ENCODE results near the gene DDI2. TPM values are rescaled to one million over a fixed set of nuclear protein-coding genes. Genes with fewer than 3 reads are reported as not detected.

DDI2 gene
- total and polyA plus RNA-seq, 4 donors: 9.5 to 72.5 (median 42.0) TPM

DNA sequence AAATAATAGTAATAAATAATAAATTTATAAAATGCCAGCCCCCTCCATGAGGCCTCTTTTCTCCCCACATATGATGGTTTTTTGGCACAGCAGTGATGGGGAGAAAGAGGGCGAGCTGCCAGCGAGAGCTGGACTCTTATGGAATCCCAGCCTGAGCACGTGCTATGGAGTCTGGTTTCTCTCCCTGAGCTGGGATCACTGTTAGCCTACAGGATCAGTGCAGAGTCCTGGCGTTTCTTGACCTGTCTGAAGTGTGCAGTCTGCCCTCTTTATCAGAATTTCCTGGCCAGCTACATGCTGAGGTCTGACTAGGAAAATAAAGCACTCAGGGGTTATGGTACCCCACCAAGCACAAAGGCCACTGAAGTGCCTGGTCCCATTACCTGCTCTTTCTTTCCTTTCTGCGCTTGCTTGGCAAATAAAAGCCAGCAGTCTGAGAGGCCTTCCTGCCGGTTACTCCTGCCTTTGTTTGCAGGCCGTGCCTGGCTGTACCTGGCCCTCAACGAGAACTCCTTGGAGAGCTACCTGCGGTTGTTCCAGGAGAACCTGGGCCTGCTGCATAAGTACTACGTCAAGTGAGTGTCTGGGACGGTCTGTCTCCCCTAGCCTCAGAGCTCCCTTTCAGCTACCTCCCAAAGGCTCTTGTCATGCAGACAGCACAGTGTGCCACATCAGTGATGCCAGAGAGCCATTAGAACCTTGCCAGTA is 100.3 kb downstream of the DDI2 start:
- H3K4me1 ChIP-seq (ENCODE audit: control insufficient read depth in 4 of 4, insufficient read depth in 4 of 4, low read length in 3 of 4): peaks cover 0 to 18% (median 13%) of the 10 kb centered on the region in 4 donors
- H3K4me3 ChIP-seq (ENCODE audit: low read depth in 1 of 3, low read length in 3 of 3): no peak overlapping the region
- DNase-seq (ENCODE audit: low spot score): no peak
- no peak for TF ChIP-seq EGR1 (IDR thresholded peaks at IDR 0.05; ENCODE audit: low read depth in 2 of 2)
- TF ChIP-seq, protein P1, sequence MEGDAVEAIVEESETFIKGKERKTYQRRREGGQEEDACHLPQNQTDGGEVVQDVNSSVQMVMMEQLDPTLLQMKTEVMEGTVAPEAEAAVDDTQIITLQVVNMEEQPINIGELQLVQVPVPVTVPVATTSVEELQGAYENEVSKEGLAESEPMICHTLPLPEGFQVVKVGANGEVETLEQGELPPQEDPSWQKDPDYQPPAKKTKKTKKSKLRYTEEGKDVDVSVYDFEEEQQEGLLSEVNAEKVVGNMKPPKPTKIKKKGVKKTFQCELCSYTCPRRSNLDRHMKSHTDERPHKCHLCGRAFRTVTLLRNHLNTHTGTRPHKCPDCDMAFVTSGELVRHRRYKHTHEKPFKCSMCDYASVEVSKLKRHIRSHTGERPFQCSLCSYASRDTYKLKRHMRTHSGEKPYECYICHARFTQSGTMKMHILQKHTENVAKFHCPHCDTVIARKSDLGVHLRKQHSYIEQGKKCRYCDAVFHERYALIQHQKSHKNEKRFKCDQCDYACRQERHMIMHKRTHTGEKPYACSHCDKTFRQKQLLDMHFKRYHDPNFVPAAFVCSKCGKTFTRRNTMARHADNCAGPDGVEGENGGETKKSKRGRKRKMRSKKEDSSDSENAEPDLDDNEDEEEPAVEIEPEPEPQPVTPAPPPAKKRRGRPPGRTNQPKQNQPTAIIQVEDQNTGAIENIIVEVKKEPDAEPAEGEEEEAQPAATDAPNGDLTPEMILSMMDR (IDR thresholded peaks at IDR 0.05; ENCODE audit: low read depth, low read length, missing input control): no peak
- TF ChIP-seq, protein P2, sequence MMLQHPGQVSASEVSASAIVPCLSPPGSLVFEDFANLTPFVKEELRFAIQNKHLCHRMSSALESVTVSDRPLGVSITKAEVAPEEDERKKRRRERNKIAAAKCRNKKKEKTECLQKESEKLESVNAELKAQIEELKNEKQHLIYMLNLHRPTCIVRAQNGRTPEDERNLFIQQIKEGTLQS (IDR thresholded peaks at IDR 0.05): no peak
- TF ChIP-seq TAF1 (conservative IDR thresholded peaks at IDR 0.05): no peak
- peak; percentile 44 for TF ChIP-seq NR2F2 (IDR thresholded peaks at IDR 0.05)
- TF ChIP-seq RXRA (IDR thresholded peaks at IDR 0.05): peak; percentile 71 to 75
- peak overlapping the region in 1 of 2 donors; percentile 40 for H3K27ac ChIP-seq (ENCODE audit: low read depth in 1 of 2, low read length in 2 of 2)
- no peak overlapping the region for H3K9ac ChIP-seq (ENCODE audit: low read depth in 1 of 2, low read length in 2 of 2)
- peaks cover 0 to 18% (median 4%) of the 10 kb centered on the region in 4 donors for H3K36me3 ChIP-seq (ENCODE audit: control insufficient read depth in 4 of 4, insufficient read depth in 3 of 4, low read depth in 1 of 4, low read length in 3 of 4)
- WGBS: 86% methylated on average over 11 of the region's 11 CpGs
- no peaks in the 10 kb centered on the region for H3K27me3 ChIP-seq (ENCODE audit: control insufficient read depth in 4 of 4, insufficient read depth in 4 of 4, low read length in 3 of 4)
- no peaks in the 10 kb centered on the region for H3K9me3 ChIP-seq (ENCODE audit: control insufficient read depth in 4 of 4, low read length in 3 of 4)

DNA sequence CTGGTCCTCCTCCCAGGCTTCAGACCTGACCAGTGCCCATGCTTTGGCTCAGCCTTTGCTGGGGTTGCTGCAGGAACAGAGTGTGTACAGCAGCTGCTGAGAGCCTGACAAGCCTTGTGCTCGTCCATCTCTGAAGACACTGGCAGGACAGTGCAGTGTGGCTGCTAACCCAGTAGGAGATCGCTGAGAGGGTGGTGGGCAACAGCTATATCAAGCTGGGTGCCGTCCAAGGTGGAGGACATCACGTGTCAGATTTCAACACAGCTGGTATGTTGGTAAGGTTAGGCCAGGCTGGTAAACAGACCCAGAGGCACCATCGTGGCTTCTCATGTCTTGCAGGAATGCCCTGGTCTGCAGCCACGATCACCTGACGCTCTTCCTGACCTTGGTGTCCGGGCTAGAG is 100.9 kb downstream of the DDI2 start:
- no peak for DNase-seq (ENCODE audit: low spot score)
- peaks cover 0 to 24% (median 4%) of the 10 kb centered on the region in 4 donors for H3K36me3 ChIP-seq (ENCODE audit: control insufficient read depth in 4 of 4, insufficient read depth in 3 of 4, low read depth in 1 of 4, low read length in 3 of 4)
- no peaks in the 10 kb centered on the region for H3K9me3 ChIP-seq (ENCODE audit: control insufficient read depth in 4 of 4, low read length in 3 of 4)
- H3K4me3 ChIP-seq (ENCODE audit: low read depth in 1 of 3, low read length in 3 of 3): no peak overlapping the region
- H3K27ac ChIP-seq (ENCODE audit: low read depth in 1 of 2, low read length in 2 of 2): peak overlapping the region in 1 of 2 donors; percentile 40
- H3K27me3 ChIP-seq (ENCODE audit: control insufficient read depth in 4 of 4, insufficient read depth in 4 of 4, low read length in 3 of 4): no peaks in the 10 kb centered on the region
- H3K4me1 ChIP-seq (ENCODE audit: control insufficient read depth in 4 of 4, insufficient read depth in 4 of 4, low read length in 3 of 4): peaks cover 0 to 18% (median 13%) of the 10 kb centered on the region in 4 donors
- TF ChIP-seq HNF4A (conservative IDR thresholded peaks at IDR 0.05) (peak in 1 of 2 donors; percentile 87), RAD21 (IDR thresholded peaks at IDR 0.05) (no peak), JUND (IDR thresholded peaks at IDR 0.05) (peak in 1 of 2 donors; percentile 29), EGR1 (IDR thresholded peaks at IDR 0.05; ENCODE audit: low read depth in 2 of 2) (no peak), YY1 (IDR thresholded peaks at IDR 0.05) (no peak), HNF4G (IDR thresholded peaks at IDR 0.05) (no peak), RXRA (IDR thresholded peaks at IDR 0.05) (peak; percentile 33 to 92), FOXA2 (IDR thresholded peaks at IDR 0.05) (peak; percentile 67)
- TF ChIP-seq, protein P3, sequence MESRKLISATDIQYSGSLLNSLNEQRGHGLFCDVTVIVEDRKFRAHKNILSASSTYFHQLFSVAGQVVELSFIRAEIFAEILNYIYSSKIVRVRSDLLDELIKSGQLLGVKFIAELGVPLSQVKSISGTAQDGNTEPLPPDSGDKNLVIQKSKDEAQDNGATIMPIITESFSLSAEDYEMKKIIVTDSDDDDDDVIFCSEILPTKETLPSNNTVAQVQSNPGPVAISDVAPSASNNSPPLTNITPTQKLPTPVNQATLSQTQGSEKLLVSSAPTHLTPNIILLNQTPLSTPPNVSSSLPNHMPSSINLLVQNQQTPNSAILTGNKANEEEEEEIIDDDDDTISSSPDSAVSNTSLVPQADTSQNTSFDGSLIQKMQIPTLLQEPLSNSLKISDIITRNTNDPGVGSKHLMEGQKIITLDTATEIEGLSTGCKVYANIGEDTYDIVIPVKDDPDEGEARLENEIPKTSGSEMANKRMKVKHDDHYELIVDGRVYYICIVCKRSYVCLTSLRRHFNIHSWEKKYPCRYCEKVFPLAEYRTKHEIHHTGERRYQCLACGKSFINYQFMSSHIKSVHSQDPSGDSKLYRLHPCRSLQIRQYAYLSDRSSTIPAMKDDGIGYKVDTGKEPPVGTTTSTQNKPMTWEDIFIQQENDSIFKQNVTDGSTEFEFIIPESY (IDR thresholded peaks at IDR 0.05): no peak
- TF ChIP-seq, protein P4, sequence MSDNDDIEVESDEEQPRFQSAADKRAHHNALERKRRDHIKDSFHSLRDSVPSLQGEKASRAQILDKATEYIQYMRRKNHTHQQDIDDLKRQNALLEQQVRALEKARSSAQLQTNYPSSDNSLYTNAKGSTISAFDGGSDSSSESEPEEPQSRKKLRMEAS (IDR thresholded peaks at IDR 0.05): no peak
- TF ChIP-seq, protein P2 (IDR thresholded peaks at IDR 0.05): no peak
- TF ChIP-seq, protein P5, sequence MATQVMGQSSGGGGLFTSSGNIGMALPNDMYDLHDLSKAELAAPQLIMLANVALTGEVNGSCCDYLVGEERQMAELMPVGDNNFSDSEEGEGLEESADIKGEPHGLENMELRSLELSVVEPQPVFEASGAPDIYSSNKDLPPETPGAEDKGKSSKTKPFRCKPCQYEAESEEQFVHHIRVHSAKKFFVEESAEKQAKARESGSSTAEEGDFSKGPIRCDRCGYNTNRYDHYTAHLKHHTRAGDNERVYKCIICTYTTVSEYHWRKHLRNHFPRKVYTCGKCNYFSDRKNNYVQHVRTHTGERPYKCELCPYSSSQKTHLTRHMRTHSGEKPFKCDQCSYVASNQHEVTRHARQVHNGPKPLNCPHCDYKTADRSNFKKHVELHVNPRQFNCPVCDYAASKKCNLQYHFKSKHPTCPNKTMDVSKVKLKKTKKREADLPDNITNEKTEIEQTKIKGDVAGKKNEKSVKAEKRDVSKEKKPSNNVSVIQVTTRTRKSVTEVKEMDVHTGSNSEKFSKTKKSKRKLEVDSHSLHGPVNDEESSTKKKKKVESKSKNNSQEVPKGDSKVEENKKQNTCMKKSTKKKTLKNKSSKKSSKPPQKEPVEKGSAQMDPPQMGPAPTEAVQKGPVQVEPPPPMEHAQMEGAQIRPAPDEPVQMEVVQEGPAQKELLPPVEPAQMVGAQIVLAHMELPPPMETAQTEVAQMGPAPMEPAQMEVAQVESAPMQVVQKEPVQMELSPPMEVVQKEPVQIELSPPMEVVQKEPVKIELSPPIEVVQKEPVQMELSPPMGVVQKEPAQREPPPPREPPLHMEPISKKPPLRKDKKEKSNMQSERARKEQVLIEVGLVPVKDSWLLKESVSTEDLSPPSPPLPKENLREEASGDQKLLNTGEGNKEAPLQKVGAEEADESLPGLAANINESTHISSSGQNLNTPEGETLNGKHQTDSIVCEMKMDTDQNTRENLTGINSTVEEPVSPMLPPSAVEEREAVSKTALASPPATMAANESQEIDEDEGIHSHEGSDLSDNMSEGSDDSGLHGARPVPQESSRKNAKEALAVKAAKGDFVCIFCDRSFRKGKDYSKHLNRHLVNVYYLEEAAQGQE (IDR thresholded peaks at IDR 0.05): no peak
- WGBS: 42% methylated on average over 8 of the region's 8 CpGs
- no peak overlapping the region for H3K9ac ChIP-seq (ENCODE audit: low read depth in 1 of 2, low read length in 2 of 2)
